ENCODE results near the gene STK32B. TPM values are rescaled to one million over a fixed set of nuclear protein-coding genes. Genes with fewer than 3 reads are reported as not detected.

The STK32B gene
- total and polyA plus RNA-seq, 2 experiments from 2014 or later: 0.71 to 2.3 TPM

DNA sequence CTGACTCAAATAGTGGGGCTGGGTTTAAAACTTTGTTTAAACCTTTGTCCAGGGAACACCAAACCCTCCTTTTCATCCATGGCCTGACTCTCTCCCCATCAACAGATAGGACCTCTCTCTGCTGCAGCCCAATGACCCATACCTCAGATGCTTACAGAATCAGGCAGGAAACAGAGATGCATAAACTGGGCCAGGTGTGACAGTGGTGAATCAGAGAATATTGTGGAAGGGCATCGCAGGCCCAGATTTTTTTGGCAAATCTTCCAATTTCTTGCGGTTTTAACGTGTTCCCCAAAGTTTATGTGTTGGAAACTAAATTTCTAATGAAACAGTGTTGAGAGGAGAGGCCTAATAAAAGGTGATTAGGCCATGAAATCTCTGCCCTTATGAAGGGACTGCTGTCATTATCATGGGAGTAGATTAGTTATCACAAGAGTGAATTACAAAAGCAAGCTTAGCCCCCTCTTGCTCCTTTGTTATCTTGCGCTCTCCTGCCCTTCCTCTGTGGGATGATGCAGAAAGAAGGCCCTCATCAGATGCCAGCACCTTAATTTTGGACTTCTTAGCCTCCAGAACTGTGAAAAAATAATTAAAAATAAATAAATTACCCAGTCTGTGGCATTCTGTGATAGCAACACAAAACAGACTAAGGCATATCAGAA lies 82.8 kb downstream of the STK32B start (continued):
- TF ChIP-seq, protein P1, sequence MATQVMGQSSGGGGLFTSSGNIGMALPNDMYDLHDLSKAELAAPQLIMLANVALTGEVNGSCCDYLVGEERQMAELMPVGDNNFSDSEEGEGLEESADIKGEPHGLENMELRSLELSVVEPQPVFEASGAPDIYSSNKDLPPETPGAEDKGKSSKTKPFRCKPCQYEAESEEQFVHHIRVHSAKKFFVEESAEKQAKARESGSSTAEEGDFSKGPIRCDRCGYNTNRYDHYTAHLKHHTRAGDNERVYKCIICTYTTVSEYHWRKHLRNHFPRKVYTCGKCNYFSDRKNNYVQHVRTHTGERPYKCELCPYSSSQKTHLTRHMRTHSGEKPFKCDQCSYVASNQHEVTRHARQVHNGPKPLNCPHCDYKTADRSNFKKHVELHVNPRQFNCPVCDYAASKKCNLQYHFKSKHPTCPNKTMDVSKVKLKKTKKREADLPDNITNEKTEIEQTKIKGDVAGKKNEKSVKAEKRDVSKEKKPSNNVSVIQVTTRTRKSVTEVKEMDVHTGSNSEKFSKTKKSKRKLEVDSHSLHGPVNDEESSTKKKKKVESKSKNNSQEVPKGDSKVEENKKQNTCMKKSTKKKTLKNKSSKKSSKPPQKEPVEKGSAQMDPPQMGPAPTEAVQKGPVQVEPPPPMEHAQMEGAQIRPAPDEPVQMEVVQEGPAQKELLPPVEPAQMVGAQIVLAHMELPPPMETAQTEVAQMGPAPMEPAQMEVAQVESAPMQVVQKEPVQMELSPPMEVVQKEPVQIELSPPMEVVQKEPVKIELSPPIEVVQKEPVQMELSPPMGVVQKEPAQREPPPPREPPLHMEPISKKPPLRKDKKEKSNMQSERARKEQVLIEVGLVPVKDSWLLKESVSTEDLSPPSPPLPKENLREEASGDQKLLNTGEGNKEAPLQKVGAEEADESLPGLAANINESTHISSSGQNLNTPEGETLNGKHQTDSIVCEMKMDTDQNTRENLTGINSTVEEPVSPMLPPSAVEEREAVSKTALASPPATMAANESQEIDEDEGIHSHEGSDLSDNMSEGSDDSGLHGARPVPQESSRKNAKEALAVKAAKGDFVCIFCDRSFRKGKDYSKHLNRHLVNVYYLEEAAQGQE (IDR thresholded peaks at IDR 0.05; ENCODE audit: unreplicated experiment): no peak
- no peak for TF ChIP-seq EZH2phosphoT487 (IDR thresholded peaks at IDR 0.05; ENCODE audit: unreplicated experiment)
- TF ChIP-seq CREB1 (CRISPR knock-in tag; IDR thresholded peaks at IDR 0.05; ENCODE audit: low read depth): no peak
- TF ChIP-seq, protein P2, sequence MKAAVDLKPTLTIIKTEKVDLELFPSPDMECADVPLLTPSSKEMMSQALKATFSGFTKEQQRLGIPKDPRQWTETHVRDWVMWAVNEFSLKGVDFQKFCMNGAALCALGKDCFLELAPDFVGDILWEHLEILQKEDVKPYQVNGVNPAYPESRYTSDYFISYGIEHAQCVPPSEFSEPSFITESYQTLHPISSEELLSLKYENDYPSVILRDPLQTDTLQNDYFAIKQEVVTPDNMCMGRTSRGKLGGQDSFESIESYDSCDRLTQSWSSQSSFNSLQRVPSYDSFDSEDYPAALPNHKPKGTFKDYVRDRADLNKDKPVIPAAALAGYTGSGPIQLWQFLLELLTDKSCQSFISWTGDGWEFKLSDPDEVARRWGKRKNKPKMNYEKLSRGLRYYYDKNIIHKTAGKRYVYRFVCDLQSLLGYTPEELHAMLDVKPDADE (IDR thresholded peaks at IDR 0.05): no peak
- no peak for TF ChIP-seq JUNB (IDR thresholded peaks at IDR 0.05; ENCODE audit: unreplicated experiment)
- TF ChIP-seq ZNF331 (CRISPR knock-in tag; IDR thresholded peaks at IDR 0.05; ENCODE audit: low read depth): no peak
- TF ChIP-seq NANOG (IDR thresholded peaks at IDR 0.05; ENCODE audit: borderline replicate concordance): no peak
- no peak for TF ChIP-seq ZNF114 (CRISPR knock-in tag; IDR thresholded peaks at IDR 0.05)
- TF ChIP-seq STAT1 (IDR thresholded peaks at IDR 0.05; ENCODE audit: unreplicated experiment): no peak
- TF ChIP-seq POLR2AphosphoS5 (IDR thresholded peaks at IDR 0.05; ENCODE audit: low read depth): no peak

DNA sequence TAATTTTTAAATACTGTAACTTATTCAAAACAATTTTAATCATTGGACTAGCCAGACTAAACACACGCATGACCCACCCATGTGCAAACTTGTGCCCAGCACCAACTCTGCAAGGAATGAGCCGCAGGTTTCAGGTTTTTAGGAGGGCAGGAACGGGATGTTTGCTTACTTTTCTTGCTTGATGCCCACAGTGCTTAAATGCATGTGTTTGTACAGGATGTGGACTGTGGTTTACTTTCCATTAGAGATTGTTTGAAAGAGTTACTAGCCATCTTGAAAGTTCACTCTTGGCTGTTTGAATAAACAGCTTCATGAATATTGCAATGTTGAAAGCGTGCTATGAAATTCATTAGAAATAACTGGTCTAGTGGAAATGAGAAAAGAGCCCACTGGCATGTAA lies 83.3 kb downstream of the STK32B start:
- H3K36me3 ChIP-seq (ENCODE audit: insufficient read depth): no peaks in the 10 kb centered on the region
- DNase-seq (ENCODE audit: low spot score) (no peak), ATAC-seq (no peak)
- H3K4me1 Mint-ChIP-seq: peaks cover 21% of the 10 kb centered on the region
- H3K27me3 Mint-ChIP-seq (ENCODE audit: insufficient read depth, low read depth, poor library complexity): peaks cover 7% of the 10 kb centered on the region
- H3K27ac ChIP-seq (ENCODE audit: low read depth): no peak overlapping the region
- H3K79me2 ChIP-seq (replicated peaks; ENCODE audit: insufficient read depth): no peaks in the 10 kb centered on the region
- H3K9me2 ChIP-seq (ENCODE audit: insufficient read depth): peaks cover 11% of the 10 kb centered on the region
- peaks cover 27% of the 10 kb centered on the region for H3K4me1 ChIP-seq (ENCODE audit: insufficient read depth)
- no peak overlapping the region for H3K4me3 ChIP-seq
- H3K36me3 Mint-ChIP-seq (ENCODE audit: low read depth): no peaks in the 10 kb centered on the region; the same call in 2 of the 3 replicates
- no peaks in the 10 kb centered on the region for H3F3A ChIP-seq (replicated peaks; ENCODE audit: low read depth)
- no peaks in the 10 kb centered on the region for H4K20me1 ChIP-seq (replicated peaks; ENCODE audit: insufficient read depth)
- no peak overlapping the region for H2AFZ ChIP-seq
- H3K27ac Mint-ChIP-seq: no peak overlapping the region
- no peaks in the 10 kb centered on the region for H3K27me3 ChIP-seq (ENCODE audit: insufficient read depth)
- H3K9me3 Mint-ChIP-seq: no peaks in the 10 kb centered on the region
- H3K4me2 ChIP-seq: peak overlapping the region; percentile 39; the same call in 1 of the 2 replicates
- H3K4me3 Mint-ChIP-seq: no peak overlapping the region
- TF ChIP-seq EZH2 (IDR thresholded peaks at IDR 0.05; ENCODE audit: low read depth, unreplicated experiment): no peak
- TF ChIP-seq, protein P3, sequence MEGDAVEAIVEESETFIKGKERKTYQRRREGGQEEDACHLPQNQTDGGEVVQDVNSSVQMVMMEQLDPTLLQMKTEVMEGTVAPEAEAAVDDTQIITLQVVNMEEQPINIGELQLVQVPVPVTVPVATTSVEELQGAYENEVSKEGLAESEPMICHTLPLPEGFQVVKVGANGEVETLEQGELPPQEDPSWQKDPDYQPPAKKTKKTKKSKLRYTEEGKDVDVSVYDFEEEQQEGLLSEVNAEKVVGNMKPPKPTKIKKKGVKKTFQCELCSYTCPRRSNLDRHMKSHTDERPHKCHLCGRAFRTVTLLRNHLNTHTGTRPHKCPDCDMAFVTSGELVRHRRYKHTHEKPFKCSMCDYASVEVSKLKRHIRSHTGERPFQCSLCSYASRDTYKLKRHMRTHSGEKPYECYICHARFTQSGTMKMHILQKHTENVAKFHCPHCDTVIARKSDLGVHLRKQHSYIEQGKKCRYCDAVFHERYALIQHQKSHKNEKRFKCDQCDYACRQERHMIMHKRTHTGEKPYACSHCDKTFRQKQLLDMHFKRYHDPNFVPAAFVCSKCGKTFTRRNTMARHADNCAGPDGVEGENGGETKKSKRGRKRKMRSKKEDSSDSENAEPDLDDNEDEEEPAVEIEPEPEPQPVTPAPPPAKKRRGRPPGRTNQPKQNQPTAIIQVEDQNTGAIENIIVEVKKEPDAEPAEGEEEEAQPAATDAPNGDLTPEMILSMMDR (conservative IDR thresholded peaks at IDR 0.05; ENCODE audit: low read depth in 2 of 2): no peak
- TF ChIP-seq, protein P4, sequence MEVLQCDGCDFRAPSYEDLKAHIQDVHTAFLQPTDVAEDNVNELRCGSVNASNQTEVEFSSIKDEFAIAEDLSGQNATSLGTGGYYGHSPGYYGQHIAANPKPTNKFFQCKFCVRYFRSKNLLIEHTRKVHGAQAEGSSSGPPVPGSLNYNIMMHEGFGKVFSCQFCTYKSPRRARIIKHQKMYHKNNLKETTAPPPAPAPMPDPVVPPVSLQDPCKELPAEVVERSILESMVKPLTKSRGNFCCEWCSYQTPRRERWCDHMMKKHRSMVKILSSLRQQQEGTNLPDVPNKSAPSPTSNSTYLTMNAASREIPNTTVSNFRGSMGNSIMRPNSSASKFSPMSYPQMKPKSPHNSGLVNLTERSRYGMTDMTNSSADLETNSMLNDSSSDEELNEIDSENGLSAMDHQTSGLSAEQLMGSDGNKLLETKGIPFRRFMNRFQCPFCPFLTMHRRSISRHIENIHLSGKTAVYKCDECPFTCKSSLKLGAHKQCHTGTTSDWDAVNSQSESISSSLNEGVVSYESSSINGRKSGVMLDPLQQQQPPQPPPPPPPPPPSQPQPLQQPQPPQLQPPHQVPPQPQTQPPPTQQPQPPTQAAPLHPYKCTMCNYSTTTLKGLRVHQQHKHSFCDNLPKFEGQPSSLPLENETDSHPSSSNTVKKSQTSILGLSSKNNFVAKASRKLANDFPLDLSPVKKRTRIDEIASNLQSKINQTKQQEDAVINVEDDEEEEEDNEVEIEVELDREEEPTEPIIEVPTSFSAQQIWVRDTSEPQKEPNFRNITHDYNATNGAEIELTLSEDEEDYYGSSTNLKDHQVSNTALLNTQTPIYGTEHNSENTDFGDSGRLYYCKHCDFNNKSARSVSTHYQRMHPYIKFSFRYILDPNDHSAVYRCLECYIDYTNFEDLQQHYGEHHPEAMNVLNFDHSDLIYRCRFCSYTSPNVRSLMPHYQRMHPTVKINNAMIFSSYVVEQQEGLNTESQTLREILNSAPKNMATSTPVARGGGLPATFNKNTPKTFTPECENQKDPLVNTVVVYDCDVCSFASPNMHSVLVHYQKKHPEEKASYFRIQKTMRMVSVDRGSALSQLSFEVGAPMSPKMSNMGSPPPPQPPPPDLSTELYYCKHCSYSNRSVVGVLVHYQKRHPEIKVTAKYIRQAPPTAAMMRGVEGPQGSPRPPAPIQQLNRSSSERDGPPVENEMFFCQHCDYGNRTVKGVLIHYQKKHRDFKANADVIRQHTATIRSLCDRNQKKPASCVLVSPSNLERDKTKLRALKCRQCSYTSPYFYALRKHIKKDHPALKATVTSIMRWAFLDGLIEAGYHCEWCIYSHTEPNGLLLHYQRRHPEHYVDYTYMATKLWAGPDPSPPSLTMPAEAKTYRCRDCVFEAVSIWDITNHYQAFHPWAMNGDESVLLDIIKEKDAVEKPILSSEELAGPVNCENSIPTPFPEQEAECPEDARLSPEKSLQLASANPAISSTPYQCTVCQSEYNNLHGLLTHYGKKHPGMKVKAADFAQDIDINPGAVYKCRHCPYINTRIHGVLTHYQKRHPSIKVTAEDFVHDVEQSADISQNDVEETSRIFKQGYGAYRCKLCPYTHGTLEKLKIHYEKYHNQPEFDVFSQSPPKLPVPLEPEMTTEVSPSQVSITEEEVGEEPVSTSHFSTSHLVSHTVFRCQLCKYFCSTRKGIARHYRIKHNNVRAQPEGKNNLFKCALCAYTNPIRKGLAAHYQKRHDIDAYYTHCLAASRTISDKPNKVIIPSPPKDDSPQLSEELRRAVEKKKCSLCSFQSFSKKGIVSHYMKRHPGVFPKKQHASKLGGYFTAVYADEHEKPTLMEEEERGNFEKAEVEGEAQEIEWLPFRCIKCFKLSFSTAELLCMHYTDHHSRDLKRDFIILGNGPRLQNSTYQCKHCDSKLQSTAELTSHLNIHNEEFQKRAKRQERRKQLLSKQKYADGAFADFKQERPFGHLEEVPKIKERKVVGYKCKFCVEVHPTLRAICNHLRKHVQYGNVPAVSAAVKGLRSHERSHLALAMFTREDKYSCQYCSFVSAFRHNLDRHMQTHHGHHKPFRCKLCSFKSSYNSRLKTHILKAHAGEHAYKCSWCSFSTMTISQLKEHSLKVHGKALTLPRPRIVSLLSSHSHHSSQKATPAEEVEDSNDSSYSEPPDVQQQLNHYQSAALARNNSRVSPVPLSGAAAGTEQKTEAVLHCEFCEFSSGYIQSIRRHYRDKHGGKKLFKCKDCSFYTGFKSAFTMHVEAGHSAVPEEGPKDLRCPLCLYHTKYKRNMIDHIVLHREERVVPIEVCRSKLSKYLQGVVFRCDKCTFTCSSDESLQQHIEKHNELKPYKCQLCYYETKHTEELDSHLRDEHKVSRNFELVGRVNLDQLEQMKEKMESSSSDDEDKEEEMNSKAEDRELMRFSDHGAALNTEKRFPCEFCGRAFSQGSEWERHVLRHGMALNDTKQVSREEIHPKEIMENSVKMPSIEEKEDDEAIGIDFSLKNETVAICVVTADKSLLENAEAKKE (CRISPR knock-in tag; IDR thresholded peaks at IDR 0.05): no peak
